HG03280 (cell line): Measurements from ENCODE around the gene POC1B.
A peak's percentile ranks its signal among the peaks of the same experiment; 100 is the strongest.

Experiments
- ATAC-seq: cut with Tn5 transposase; IDR thresholded peaks from one replicate; pipeline ENCODE4 v1.9.1; 2021; ENCODE audit warnings: mild to moderate bottlenecking, moderate library complexity; ENCODE audit not compliant: unreplicated experiment

The POC1B gene

DNA sequence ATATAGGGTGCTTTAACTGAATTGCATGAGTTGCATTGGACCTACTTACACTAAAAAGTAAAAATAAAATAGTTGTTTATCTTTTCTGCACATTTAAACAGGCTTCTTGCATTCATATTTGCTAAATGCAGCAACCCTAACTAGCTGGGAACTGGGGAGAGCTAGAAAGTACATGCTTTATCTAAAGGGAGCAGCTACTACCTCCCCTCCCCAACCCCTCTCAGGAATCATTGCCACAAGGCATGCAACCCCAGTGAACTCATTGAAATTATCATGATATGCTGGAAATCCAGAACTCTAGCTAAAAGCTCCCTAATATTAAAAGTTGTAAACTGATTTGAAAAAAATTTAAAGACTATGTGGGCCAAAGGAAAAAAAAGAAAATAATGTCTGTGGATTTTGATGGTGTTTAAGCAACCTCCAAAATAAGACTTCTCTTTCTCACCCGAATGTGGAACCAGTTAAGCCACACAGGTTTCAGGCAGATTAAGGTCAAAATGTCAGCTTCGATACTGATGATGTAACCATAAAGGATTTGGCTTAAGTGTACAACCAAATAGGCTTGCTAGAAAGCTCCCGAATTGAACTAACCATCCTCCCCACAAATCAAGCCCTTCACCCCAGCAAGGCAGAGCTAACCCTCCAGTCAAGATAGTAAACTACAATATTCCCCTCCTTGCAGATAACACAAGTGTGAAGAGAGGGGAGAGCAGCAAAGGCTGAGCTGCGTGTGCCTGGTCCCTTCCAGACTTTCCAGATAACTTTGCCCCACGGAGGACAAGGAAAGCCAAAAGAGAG, 13.8 kb upstream of the POC1B start:
- ATAC-seq: peak; percentile 40

DNA sequence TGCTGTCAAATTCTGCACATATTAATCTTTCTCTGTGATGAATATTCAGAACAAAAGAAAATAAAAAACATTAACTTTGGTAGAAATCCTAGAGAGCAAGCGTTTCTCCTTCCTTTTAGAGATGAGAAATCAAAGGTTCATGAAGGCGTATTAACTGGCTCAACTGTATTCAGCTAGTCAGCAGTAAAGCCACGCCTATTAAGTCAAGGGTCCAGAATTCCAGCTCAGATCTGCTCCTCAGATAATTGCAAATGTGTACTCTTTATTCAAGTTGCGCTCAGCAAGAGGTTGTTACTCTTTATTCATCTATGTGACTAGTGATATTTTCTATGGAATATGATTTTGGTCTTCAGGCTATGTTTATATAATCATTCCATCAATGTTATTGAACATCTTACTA, 13.1 kb upstream of the POC1B start:
- ATAC-seq: no peak

DNA sequence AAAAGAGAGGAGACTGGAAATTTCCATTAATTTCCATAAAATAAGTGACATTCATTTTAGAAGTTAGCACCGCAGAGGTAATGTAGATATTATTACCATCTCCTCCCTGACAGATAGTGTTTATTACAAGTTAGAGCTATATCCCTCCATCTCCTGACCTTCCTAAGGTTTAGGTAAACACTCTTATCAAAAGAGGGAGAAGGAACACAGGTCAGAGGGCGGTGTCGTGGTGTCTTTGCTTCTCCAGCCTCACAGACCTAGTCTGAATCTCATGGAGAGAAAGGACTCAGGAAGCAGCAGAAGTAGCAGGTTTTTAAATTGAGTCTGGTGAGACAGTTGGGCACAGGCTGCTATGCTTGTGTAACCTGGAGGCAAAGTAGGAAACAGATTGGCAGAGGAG, 11.5 kb upstream of the POC1B start:
- no peak for ATAC-seq

DNA sequence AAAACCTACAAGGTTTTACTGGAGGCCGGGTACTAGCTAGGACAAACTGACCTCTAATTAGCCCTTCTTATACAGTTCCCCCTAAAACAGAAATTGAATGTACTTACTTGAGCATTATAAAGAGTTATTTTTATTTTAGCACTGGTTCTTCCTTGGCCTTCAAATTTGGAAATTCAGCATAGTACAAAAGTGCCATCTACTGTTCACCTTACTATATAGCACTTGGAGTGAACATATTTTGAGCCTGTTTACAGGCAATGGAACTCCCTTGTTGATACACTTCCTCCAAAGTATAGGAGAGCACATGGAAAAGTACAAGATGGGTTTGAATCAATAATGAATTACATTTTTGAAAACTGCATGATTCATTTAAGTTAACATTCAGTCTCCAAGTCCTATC, 3.9 kb upstream of the POC1B start:
- ATAC-seq: no peak

DNA sequence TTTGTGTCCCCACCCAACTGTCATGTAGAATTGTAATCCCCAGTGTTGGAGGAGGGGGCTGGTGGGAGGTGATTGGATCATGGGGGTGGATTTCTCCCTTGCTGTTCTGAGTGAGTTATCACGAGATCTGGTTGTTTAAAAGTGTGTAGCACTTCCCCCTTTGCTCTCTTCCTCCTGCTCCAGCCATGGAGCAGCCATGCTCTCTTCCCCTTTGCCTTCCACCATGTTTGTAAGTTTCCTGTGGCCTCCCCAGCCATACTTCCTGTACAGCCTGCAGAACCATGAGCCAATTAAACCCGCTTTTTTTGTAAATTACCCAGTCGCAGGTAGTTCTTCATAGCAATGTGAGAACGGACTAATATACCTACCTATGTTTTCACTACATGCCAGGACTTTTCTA, 2.6 kb upstream of the POC1B start:
- no peak for ATAC-seq

DNA sequence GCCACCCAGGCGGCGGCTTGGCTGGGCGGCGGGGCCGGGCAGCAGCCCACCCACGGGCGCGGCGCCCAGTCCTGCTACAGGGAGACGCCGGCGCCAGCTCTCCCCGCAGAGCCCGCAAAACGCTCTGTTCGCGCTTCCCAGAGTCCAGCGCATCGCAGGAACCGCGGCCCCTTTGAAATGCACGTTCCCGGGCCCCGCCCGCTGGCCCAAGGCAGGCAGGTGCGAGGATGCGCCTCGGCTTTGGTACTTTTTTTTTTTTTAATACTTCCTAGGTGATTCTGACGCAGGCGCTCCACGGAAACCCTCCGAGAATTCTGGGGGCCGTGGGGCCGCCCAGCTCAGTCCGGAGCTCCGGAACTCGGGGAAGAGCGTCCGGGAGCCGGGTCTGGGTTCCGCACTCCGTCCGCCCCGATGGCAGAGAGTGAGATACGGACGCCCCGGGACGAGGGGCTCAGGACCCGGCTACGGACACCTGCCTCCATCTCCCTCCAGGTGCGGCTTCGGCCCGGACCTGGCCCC, 483 bp downstream of the POC1B start:
- peak; percentile 32 for ATAC-seq

DNA sequence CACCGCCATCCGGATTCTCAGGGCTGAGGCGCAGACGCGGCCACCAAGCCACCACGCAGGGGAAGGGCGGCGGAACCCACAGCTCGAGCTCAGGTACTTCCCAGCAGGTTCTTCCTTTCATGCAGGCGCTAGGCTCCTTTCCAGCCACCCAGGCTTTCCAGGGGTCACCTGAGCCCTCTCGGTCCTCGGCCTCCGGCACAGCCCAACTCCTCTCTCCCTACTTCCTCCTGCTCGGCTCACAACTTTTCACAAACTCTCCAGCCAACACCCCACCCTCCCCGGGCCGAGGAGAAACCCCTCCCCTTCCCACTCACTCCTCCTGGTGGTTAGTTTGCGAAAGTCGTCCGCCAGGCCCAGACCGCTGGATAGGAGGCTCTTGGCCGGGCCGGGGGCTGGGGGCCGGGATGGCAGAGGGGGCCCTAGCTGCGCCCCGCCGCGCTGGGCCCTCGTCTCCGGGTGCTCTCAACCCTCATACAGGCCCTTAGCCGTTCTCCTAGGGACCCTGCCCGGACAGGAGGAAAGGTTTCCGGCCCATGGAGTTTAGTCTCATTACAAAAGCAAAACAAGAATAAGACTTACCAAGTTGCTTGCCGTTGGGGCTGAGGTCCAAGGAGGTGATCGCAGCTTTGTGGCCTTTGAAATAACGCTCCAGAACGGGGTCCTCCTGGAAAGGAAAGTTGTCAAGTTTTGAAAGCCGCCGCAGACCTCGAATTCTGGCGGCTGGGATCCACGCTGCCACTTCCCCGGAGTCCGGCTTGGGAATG, 1.1 kb downstream of the POC1B start, which contains the start of gene GALNT4:
GALNT4 (minus strand) TSS at position 256 of the 764 bp plus-strand sequence; CDS start at position 9, 247 bp downstream.
- peak; percentile 68 for ATAC-seq

DNA sequence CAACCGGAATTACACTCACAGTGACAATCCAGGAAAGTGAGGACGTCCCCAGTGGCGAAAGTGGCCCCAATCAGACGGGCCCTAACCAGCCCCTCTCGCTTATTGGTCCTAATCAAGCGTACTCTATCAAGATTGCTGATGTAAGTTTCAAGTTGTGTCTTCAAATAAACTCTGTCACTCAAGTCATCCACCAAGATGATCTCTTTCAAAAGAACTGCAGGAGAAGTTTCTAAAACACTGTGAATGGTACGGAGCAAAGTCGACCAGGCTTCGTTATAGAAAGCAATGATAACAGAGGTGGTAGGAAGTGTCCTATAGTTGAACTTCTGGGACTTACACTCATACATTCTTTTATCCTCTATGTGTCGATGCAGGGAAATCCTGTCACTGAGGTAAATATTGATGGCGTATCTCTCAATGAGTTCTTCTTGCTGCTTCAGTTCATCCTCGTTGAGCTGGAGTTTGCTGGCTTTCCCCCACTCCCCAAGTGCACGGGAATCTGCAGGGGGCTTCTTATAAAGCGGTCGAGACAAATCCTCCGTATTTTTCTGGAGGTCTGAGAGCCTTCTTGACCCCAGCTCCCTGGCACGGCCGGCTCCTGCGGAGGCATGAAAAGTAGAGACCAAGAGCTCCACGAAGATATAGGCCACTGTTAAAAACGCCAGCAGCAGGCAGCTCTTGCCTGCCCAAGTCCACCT, 1.9 kb downstream of the POC1B start:
- ATAC-seq: no peak

DNA sequence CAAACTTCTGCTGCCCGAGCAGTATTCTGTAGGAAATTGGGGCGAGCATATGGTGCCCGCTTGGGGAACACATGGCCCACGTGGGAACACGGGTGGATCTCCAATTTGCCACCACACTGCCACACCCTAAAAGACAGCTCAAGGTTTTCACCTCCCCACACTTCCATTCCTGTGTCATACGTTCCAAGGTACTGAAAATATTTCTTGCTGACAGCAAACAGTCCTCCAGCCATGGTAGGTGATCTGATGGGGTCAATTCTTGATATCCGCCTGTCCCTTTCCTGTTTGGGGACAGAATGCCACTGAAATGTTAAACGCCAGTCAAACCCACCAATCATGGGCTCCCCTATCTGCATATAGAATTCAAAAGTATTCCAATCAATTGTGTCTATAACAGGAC, 2.5 kb downstream of the POC1B start:
- ATAC-seq: no peak

DNA sequence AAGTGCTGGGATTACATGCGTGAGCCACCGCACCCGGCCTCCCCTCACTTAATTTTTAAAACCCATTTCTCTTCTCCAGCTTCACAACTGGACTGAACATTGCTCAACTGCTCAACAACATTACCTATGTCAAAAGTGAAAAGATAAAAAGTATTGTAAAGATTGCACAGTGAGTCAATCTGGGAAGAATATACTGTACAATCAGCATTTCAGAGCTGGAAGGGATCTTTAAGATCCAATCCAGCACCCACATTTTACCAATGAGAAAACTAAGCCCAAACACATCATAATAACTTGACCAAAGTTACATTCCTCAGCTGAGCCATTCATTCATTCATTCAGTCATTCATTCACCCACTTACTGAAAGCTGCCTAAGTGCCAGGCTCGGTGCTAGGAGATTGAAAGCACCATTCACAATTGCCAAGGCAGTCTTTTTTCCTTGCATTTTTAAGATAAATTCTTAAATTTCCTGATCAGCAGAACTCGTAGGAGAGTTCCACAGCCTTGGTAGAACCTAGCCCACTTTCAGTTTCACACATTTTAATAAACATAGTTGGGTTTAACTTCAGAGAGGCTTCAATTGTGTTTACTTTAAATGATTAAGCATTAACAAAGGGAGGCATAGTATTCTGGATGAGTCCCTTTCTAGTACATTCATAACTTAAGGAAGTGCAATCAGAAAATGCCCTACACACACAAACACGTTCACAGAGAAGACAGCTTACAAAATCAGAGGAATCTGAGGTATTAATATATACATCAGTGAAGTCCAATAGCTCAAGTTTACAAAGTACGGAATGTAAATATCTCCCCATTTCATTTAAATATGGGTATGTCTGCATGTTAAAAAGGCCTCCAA, 4.3 kb downstream of the POC1B start:
- no peak for ATAC-seq

DNA sequence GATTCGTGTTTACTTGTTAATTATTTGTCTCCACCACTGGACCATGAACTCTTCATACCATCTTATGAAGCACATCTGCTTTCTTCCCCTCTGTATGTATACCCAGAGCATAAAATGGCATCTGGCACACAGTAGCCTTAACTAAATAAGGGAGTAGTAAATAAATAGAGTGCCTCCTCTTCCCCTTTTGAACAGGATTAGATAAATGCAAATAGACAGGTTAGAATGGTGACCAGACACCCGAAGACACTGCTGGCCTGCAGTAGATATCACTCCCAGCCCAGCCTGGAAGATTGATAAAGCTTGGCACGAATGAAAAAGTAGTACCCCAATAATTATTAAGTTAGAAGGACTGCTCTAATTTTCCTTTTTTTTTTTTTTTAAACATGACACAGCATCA, 8.1 kb downstream of the POC1B start:
- ATAC-seq: no peak

DNA sequence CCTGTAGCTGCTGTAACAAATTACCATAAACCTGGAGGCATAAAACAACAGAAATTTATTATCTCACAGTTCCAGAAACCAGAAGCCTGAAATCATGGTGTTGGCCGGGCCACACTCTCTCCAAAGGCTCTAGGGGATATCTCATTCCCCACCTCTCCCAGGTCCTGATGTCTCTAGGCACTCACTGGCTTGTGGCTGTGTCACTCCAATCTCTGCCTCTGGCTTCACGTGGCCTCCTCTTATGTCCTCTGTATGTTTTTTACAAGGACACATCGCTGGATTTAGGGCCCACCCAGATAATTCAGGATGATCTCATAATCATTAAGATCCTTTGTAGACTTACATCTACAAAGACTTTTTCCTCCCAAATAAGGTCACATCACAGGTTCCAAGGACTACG, 9.2 kb downstream of the POC1B start:
- no peak for ATAC-seq

DNA sequence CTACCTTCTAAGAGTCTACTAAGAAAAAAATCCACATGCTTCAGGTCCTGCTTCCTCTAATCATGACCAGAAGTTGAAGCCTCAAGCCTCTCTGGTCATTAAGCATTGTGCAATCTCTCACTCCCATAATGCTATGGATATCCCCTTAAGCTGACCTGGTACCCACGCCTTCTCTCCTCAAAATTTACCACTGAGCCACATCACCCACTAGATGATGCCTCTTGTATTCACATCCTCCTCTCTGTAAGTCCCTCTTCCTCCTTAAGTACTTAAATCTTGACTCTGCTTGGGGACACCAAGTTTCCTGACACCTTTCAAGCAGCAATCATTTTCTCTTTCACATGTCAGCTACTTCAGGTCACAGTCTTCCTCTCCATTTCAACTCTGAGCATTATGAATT, 11.1 kb downstream of the POC1B start:
- ATAC-seq: peak; percentile 58

DNA sequence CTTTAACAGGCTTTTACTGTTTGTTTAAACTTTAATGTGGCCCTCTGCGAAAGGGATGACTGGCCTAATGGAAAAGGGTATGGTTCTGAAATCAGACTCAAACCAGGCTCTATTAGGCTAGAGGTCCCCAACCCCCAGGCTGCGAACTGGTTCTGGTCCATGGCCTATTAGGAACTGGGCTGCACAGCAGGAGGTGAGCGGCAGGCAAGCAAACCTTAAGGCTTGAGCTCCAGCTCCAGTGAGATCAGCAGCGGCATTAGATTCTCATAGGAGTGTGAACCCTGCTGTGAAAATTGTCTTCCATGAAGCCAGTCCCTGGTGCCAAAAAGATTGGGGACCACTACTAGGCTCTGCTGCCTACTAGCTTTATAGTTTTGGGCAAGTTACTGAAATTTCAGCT, 12.3 kb downstream of the POC1B start:
- ATAC-seq: no peak

DNA sequence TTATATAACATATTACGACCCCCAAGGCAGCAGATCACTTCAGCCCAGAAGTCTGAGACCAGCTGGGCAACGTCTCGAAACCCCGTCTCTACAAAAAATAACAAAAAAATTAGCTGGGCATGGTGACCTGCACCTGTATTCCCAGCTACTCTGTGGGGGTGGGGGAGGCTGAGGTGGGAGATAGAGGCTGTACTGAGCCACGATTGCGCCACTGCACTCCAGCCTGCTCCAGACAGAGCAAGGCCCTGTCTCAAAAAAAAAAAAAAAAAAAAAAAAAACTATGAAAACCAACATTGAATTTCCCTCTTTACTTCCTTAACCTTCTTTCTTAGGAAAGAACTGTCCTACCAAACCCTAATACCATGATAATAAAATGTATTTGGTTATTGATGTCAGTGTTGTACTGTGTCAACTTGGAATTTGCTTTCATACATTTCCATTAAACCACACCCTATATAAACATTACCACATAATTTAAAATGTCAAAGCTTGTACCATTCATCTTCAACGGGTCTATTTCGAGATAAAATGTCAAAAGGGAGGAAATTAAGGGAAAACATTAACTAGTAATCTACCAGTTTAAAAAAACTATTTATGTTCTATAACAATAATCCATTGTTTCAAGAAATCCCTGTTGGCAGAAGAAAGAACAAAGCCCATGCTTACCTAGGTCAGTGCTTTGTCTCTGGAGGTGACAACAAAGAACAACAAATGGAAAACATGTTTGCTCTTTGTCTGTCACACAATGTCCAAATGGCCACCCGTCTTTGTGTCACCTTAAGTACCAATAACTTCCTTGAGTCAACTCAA, 18.6 kb downstream of the POC1B start:
- ATAC-seq: no peak

DNA sequence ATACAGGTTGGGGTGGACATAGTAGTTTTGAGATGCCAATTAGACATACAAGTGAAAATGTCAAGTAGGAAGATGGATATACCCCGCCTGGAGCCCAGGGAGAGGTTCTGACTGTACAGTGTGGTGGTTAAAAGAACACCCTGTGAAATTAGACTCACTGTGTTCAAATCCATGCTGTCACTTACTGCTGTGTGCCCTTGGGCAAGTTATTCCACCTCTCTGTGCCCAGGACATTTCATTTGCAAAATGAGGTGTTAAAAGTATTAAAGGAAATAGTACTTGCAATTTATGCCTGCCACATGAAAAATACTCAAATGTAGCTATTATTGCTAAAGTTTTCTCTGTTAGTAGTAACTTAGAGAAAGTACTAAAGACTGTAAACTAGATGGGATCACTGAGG, 19.8 kb downstream of the POC1B start:
- ATAC-seq: no peak

DNA sequence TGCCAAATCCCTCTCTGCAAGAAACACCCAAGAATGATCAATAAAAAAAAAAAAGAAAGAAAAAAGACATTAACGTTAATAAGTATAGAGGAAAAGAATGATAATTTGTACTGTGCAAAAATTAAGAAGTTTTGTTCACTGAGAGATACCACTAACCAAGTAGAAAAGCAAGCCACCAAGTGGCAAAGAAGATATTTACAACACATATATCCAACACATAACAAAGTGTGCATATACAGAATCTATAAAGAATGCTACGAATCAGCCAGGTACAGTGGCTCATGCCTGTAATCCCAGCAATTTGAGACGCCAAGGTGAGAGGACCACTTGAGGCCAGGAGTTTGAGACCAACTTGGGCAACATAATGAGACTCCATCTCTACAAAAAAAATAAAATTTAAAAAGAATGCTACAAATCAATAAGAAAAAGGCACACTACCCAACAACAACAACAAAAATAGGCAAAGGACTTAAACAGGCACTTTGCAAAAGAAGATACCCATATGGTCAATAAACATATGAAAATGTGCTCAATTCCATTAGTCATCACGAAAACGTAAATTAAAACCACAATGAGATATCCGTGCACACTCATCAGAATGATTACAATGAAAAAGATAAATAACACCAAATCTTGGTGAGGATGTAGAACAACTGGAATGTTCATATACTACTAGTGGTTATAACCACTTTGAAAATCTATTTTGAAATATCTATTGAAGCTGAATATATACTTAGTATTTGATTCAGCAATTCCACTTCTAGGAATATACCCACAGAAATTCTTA, 21.1 kb downstream of the POC1B start:
- no peak for ATAC-seq

DNA sequence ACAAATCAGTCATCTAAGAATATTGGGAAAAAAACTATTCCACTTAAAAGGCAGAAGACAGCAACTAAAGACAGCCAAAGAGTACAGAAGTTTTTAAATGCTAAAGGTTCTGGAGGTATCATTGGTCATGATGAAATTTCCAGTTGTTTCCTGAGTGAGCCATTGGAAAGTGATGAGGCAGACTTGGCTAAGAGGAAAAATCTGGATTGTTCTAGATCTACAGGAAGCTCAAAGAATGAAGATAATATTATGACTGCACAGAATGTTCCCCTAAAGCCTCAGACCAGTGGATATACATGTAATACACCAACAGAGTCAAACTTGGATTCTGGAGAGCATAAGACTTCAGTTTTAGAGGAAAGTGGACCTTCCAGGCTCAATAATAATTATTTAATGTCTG, 24.1 kb downstream of the POC1B start:
- ATAC-seq: no peak

DNA sequence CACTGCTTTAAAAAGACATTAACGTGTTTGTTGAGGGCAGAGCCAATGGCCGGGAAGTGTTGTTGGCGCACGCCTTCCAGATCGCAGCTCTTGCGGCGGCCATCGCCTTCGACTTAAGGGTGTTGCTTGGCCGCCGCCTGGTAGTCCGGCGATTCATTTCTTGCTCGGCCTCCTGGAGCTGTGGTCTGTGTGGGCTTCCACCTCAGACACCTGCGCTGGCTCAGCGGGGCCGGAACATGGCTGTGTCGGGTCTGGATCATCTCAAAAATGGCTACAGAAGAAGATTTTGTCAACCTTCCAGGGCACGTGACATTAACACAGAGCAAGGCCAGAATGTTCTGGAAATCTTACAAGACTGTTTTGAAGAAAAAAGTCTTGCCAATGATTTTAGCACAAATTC, 26.0 kb downstream of the POC1B start:
- ATAC-seq: no peak
